Vagina (tissue), 2 donors: ENCODE measurements around the gene NIPAL4.

Experiments used
- POLR2A ChIP-seq, 2 donors: fragments of 450-650 bp; IDR thresholded peaks; one replicate each; pipeline ENCODE4 v1.6.1; 2017; ENCODE audit warnings: antibody characterized with exemption in 2 of 2, mild to moderate bottlenecking in 2 of 2, moderate library complexity in 2 of 2
- TF ChIP-seq, protein P1 (sequence below), 3 experiments: fragments of 450-650 bp in 2 of 3; fragments of 200-600 bp in 1 of 3; sonication (generic) in 1 of 3; IDR thresholded peaks; one replicate each; pipeline ENCODE4 v1.5.1; 2017 to 2019; ENCODE audit warnings: antibody characterized with exemption in 3 of 3, mild to moderate bottlenecking in 2 of 3, moderate library complexity in 2 of 3

DNA sequence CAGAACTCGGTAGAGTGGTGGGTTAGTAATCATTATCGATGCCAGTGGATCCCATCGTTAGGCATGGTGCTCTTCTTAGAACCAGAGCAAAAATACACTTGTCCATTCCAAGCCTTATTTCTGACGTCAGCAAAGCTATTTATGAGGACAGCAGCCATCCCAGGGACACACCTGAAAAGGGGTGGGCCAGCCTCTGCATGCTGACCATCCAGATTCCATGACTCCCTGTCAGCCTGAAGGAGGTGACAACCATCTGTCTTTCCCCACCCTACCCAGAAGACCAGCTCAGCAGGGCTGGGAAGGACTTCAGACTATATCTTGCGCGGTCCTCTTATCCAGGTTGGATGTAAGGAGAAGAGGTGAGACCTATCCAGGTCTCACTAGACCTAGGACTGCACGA lies 5.7 kb upstream of the NIPAL4 start:
- no peak for TF ChIP-seq POLR2A (IDR thresholded peaks at IDR 0.05)
- TF ChIP-seq, protein P1, sequence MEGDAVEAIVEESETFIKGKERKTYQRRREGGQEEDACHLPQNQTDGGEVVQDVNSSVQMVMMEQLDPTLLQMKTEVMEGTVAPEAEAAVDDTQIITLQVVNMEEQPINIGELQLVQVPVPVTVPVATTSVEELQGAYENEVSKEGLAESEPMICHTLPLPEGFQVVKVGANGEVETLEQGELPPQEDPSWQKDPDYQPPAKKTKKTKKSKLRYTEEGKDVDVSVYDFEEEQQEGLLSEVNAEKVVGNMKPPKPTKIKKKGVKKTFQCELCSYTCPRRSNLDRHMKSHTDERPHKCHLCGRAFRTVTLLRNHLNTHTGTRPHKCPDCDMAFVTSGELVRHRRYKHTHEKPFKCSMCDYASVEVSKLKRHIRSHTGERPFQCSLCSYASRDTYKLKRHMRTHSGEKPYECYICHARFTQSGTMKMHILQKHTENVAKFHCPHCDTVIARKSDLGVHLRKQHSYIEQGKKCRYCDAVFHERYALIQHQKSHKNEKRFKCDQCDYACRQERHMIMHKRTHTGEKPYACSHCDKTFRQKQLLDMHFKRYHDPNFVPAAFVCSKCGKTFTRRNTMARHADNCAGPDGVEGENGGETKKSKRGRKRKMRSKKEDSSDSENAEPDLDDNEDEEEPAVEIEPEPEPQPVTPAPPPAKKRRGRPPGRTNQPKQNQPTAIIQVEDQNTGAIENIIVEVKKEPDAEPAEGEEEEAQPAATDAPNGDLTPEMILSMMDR (IDR thresholded peaks at IDR 0.05), result no peak
